ENCODE results near the gene CLCN1. TPM values are rescaled to one million over a fixed set of nuclear protein-coding genes. Genes with fewer than 3 reads are reported as not detected.

The CLCN1 gene
- total RNA-seq, 1 experiment from 2014 or later, result 0.13 TPM

GRCh38 chr7:143354965-143355364 is 39.1 kb downstream of the CLCN1 start:
- Histone ChIP-seq H3K27me3 (ENCODE audit: insufficient read depth, low read length) (no peaks in the 10 kb centered on the region), H3K9me3 (ENCODE audit: control insufficient read depth, low read depth, low read length) (no peaks in the 10 kb centered on the region), H4K8ac (replicated peaks; ENCODE audit: insufficient read length, low read depth, low read length) (no peak overlapping the region), H2BK20ac (ENCODE audit: low read depth, low read length, poor library complexity, severe bottlenecking) (no peak overlapping the region), H3K27ac (ENCODE audit: insufficient read length, low read depth, low read length) (no peak overlapping the region), H2AFZ (ENCODE audit: low read length) (no peak overlapping the region), H2AK5ac (ENCODE audit: insufficient read length, low read length) (no peak overlapping the region), H3K18ac (ENCODE audit: insufficient read length, low read depth, low read length) (no peak overlapping the region), H3K79me2 (ENCODE audit: insufficient read depth, low read length) (no peaks in the 10 kb centered on the region), H2BK120ac (ENCODE audit: low read depth, low read length, poor library complexity, severe bottlenecking) (no peak overlapping the region), H3K4me2 (ENCODE audit: insufficient read depth, insufficient read length, low read length) (no peak overlapping the region), H3K79me1 (ENCODE audit: insufficient read depth, low read depth, low read length, poor library complexity, severe bottlenecking) (no peaks in the 10 kb centered on the region), H2BK12ac (ENCODE audit: insufficient read length, low read depth, low read length) (no peak overlapping the region), H3K23me2 (ENCODE audit: insufficient read length, low read depth, low read length, poor library complexity, severe bottlenecking) (no peaks in the 10 kb centered on the region), H4K91ac (ENCODE audit: insufficient read length, low read depth, low read length) (no peak overlapping the region), H3T11ph (ENCODE audit: low read length) (no peak overlapping the region), H3K4me1 (ENCODE audit: insufficient read depth, low read length) (no peaks in the 10 kb centered on the region), H4K5ac (ENCODE audit: insufficient read length, low read depth, low read length) (no peak overlapping the region), H3K14ac (ENCODE audit: insufficient read depth, low read length) (no peak overlapping the region; the same call in 1 of the 2 replicates), H4K20me1 (ENCODE audit: control insufficient read depth, insufficient read depth, insufficient read length) (no peaks in the 10 kb centered on the region), H3K23ac (ENCODE audit: insufficient read length, low read depth, low read length) (no peak overlapping the region), H2BK5ac (ENCODE audit: insufficient read length, low read length) (no peak overlapping the region), H2BK15ac (ENCODE audit: low read depth, low read length) (no peak overlapping the region), H3K9ac (ENCODE audit: extremely low read depth, insufficient read length, low read length) (no peak overlapping the region), H3K4ac (ENCODE audit: low read depth, low read length) (no peak overlapping the region), H3K56ac (ENCODE audit: insufficient read length, low read depth, low read length) (no peak overlapping the region)
- no CpG with 5 or more reads among the region's 8 CpGs for WGBS (ENCODE audit: extremely low coverage, insufficient read length, low lambda C conversion rate)
- no peak for DNase-seq
- no peak overlapping the region for H3K27ac Mint-ChIP-seq
- peaks cover 30 to 60% (median 46%) of the 10 kb centered on the region in 3 experiments for H3K36me3 Mint-ChIP-seq (ENCODE audit: insufficient read depth in 1 of 3, low read depth in 3 of 3)
- no peak for TF ChIP-seq CTCF (conservative IDR thresholded peaks at IDR 0.05)
- no peak overlapping the region for H3K4me3 Mint-ChIP-seq
- no peaks in the 10 kb centered on the region for H3K9me3 Mint-ChIP-seq
- H3K4me1 Mint-ChIP-seq, result peaks cover 17 to 21% of the 10 kb centered on the region in 2 experiments
- H3K27me3 Mint-ChIP-seq (ENCODE audit: low read depth), result peaks cover 3% of the 10 kb centered on the region
